HG02763 (cell line): ENCODE measurements around the gene OLFM4.

Experiments used
- ATAC-seq: cut with Tn5 transposase; IDR thresholded peaks from one replicate; pipeline ENCODE4 v1.9.1; 2021; ENCODE audit warnings: mild to moderate bottlenecking, moderate library complexity; ENCODE audit not compliant: unreplicated experiment

OLFM4 gene

GRCh38 chr13:53014495-53015443, 13.8 kb upstream of the OLFM4 start:
- no peak for ATAC-seq

GRCh38 chr13:53015971-53016370, 12.6 kb upstream of the OLFM4 start:
- no peak for ATAC-seq

DNA sequence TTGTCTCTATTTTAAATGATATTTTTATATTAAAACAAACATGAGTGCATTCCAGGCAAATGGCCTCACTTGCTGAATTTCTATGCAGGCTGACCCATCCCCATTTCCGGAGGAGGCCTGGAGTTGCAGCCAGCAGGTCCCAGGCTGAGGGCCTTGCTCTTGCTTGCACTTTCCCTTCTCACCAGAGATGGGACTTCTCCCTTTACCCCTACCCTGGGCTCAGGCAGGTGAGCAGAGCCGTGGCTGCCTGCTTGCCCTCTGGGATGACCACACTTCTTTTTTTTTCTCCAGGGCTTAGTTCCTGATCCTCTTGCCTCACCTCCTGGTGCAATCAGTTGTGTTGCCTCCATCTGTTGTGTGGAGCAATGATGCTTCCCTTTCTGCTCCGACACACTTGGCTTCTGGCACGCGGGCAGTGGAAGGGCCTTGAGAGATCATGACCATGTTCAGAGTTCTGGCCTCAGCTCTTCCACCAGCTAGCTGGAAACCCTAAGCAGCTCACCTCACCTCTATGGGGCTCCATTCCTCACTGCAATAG, 11.1 kb upstream of the OLFM4 start:
- ATAC-seq: no peak

DNA sequence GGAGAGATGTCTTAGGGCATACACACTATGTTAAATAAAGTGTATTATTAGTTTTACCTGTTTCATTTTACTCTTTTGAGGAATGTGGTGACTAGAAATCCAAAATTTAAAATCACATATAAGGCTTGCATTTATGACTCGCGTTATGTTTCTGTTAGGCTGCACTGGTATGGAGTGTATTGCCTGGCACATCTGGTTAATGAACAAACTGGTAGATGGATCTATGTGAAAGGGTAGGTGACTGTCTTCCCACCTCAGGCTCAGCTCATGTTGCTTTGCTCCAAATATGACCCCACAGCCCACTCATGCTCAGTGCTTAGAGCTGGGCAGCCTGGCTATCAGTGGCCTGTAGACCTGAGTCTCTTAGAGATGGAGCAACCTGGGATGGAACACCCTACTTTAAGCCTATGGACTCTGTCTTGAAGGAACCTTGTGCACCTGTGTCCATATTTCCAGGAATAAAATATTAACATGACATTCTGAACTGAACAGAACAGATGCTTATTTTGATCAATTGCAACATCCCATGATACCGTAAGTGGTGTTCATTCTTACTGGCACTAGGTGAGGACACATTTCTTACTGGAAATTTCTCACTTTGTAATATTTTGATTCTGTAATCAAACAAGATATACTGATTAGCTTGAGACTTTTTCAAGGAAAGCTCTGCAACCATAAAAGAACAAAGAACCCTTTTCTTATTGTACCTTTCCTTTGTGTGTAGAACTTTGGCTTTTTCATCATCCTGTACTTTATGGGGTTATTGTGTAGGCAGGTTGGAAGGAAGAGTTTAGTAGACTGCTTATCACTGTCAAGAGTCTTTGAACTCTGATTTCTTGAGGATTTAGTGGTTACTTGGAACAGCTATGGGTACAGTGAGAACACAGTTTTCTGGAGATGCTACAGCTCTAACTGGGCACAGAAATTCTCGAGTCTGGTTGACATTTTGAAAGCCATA, 9.6 kb upstream of the OLFM4 start:
- no peak for ATAC-seq

DNA sequence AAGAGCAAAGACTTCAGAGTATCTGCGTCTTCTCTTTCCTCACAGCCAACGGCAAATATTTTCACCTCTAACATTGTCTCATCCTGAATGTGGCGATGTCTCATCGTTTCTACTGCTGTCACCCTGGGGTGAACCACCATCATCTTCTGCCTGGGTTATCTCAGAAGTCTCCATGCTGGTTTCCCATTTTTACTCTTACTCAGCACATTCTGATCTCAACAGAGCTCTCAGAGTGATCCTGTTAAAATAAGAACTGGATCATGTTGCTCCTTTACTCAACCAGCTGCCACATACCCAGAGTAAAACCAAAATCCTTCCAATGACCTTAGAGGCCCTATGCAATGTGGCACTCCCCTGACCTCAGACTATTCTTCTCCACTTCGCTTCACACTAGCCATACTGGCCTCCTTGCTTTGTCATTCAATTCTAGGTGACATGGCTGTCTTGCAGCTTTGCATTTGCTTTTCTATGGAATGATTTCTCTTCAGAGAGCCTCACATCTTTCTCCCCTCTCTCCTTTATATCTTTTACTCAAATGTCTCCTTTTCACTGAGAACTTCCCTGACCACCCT, 7.8 kb upstream of the OLFM4 start:
- ATAC-seq: no peak

DNA sequence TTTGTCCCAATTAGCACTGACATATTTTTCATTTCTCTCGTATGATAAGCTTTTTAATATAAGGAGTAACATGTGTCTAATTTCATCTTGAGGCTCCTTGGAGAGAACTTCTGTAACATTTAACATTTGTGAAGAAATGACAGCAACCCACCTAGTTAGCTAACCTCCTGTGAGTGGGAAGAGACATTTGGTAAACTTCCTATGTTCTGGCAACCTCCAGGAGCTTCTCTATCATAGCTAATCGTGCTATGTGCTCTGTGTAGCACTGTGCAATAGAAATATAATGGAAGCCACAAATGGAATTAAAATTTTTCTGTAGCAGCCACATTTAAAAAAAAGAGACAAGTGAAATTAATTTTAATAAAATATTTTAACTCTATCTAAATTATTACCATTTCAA, 5.4 kb upstream of the OLFM4 start:
- no peak for ATAC-seq

- ATAC-seq: no peak
These were observed 550 bp upstream of the OLFM4 start for GRCh38 chr13:53028063-53028462.

DNA sequence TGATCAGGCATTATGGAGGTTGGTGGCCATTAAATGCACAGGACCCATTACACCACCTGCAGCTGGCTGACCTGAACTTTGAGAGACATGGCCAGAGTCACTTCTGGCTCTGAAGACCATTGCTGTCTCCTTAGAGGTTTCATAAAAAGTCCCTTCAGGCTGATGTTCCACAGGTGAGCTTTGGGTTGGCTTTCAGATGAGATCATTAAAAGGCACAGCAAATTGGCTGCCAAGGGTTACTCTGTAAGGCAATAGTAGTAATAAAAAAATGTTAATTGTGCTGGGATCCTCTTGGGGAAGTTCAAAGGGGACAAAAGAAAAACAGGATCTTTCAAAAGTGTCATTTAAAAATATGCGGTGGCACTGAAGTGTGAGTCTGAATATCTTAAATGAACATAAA, 4.2 kb downstream of the OLFM4 start:
- no peak for ATAC-seq

DNA sequence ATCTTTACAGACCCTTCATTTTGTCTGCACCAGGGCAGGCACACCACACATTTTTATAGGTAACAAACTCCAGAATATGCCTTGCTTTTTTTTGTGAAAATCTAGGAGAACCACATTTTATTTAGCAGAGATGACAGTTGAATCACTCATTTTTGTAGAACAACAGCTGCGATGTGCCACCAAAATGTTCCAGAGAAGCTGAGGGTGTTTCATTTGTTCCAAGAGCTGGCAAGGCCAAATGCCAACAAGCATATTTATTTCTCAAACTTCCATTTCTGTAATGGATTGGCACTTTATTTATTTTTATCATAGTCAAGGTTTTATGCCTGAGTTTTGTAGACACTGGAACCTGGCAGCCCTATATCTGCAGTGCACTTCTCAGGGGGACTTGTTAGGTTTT, 10.4 kb downstream of the OLFM4 start:
- ATAC-seq: no peak

DNA sequence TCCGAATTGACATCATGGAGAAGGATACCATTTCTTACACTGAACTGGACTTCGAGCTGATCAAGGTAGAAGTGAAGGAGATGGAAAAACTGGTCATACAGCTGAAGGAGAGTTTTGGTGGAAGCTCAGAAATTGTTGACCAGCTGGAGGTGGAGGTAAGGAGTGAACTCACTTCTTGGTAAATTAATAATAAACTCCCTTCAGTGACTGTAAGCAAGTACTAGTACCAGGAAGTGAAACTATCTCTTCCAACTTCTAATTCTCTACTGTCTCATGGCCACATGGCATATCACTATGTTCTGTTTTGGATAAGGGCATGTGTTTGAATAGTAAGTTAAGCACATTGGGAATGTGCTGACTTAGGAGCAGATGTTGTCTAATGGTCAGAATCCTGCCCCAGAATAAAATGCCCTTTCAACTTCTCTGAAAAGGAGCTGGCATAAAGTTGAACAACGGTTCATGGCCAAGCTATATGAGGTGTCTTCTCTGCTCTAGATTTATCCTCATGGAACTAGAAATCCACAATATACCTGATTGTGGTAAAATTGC, 13.4 kb downstream of the OLFM4 start:
- ATAC-seq: no peak

DNA sequence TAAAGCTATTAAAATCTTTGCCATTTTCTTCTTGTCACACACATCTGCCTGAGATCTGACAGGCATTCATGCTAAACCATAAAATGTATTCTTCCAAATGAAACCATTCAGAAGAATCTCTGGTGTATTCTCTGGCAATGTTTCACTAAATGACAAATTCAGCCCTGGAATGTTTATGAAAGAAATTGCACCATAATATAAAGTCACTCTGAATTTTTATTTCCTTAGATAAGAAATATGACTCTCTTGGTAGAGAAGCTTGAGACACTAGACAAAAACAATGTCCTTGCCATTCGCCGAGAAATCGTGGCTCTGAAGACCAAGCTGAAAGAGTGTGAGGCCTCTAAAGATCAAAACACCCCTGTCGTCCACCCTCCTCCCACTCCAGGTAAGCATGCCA, 14.3 kb downstream of the OLFM4 start:
- ATAC-seq: no peak

DNA sequence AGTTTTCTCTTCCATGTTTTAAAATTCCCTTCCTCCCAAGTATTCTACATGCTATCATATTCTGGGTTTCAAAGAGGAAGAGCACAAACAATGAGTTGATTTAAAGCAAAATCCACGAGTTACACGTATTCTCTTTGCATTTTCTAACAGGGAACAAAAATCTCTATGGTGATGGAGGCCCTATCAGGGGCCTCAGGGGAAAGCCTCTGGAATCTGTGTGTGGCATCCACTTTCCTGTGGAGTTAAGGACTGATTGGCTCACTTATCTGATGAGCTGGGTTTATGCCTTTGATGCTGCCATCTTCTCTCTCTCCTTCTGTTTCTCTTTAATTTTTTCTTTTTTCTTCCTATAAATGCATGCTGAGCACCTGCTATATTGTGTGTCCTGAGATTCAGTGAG, 14.8 kb downstream of the OLFM4 start:
- no peak for ATAC-seq

GRCh38 chr13:53045189-53045588, 16.6 kb downstream of the OLFM4 start:
- no peak for ATAC-seq

DNA sequence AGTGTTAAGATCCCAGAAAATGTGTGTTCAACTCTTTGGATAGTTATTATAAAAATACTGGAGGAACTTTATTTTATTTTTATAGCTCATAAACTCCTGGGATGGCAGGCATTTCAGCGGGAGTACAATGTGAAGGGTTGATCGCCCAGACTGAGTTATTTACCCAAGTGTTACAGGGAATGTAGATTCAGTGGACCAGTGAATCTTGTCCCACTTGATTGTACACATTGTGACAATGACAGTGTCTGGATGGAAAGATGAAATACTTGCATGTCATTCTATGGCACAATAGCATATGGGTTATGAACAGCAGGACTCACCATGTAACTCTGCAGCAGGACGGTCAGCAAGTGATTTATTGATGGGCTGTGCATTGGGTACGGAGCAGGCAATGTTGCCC, 20.3 kb downstream of the OLFM4 start:
- no peak for ATAC-seq

DNA sequence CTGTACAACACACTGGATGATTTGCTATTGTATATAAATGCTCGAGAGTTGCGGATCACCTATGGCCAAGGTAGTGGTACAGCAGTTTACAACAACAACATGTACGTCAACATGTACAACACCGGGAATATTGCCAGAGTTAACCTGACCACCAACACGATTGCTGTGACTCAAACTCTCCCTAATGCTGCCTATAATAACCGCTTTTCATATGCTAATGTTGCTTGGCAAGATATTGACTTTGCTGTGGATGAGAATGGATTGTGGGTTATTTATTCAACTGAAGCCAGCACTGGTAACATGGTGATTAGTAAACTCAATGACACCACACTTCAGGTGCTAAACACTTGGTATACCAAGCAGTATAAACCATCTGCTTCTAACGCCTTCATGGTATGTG, 21.5 kb downstream of the OLFM4 start:
- no peak for ATAC-seq

GRCh38 chr13:53052675-53053074, 24.1 kb downstream of the OLFM4 start:
- no peak for ATAC-seq

DNA sequence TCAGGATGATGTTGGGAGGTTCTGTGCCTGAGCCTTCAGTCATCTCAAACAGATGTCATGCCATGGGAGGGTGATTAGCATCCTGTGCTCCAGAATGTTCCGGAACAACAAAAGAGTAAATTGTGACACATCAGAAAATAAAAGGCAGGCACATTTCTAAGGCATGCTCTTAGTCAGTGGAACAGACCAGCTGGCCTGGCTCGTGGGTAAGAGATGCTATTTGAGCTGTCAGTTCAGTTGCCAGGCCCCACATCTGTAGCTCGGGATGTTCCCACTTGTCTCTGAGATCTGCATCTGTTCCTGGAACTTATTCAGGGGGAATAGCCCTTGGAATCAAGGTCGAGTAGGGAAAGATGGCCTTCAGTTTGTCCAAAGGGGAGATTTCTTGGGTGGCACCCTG, 26.0 kb downstream of the OLFM4 start:
- no peak for ATAC-seq

GRCh38 chr13:53058065-53058679, 29.6 kb downstream of the OLFM4 start:
- ATAC-seq: no peak

DNA sequence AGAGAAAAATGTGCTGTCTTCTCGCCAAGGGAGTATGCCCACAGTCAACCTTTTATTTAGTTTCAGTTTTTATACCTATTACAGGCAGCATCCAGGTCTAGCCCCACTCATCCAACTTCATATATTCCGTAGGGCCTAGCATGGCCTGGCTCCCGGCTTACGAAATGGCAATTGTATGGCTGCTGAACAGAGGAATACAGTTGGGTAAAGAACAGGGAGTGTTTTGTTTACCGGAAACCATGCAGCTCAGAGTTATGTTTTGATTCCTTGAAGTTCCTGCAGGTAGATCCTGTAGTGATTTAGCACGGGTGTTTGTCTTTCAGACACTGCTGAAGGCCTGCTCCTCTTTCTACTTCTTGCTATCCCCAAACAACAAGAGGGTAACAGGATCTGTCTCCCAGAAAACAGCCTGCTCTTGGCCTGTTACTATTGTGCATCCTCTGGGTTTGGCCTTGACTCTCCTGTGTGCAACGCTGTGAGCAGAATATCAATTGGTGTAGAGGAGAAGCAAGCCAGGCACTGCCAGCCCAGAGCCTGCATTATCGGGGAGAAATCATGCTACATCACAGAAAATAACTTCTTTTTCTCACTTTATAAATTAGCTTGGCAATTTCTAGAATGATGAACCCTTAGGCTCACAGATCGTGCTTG, 32.4 kb downstream of the OLFM4 start:
- no peak for ATAC-seq

DNA sequence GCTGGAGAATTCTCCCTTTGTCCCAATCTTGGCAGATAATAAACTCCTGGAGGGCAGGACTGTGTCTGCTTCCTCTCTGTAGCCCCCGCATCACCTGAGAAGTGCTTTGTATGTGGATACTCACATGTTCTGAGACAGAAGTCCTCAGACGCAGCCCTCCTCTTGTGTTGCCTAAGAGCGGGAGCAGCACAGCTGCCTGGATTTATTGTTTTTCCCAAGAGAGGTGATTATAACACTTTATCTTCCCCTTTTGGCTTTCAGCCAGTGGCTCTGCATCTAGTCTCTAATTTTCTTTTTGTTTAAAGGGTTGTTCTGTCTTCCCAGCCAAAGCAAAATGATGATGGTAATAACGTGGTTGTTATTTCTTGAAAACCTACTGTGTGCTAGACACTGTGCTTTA, 36.1 kb downstream of the OLFM4 start:
- no peak for ATAC-seq
